Activated CD4-positive, CD25-positive, alpha-beta regulatory T cell treated with anti-CD3 and anti-CD28 coated beads, Interleukin-2, amount 50 U/mL, for 16 hours (primary cell): ENCODE results near the gene N4BP2L2.

Experiments used
- DNase-seq: peaks from one replicate; pipeline ENCODE4 v3.0.0-alpha.2; 2020; ENCODE audit warnings: low read depth, low spot score

Gene N4BP2L2

DNA sequence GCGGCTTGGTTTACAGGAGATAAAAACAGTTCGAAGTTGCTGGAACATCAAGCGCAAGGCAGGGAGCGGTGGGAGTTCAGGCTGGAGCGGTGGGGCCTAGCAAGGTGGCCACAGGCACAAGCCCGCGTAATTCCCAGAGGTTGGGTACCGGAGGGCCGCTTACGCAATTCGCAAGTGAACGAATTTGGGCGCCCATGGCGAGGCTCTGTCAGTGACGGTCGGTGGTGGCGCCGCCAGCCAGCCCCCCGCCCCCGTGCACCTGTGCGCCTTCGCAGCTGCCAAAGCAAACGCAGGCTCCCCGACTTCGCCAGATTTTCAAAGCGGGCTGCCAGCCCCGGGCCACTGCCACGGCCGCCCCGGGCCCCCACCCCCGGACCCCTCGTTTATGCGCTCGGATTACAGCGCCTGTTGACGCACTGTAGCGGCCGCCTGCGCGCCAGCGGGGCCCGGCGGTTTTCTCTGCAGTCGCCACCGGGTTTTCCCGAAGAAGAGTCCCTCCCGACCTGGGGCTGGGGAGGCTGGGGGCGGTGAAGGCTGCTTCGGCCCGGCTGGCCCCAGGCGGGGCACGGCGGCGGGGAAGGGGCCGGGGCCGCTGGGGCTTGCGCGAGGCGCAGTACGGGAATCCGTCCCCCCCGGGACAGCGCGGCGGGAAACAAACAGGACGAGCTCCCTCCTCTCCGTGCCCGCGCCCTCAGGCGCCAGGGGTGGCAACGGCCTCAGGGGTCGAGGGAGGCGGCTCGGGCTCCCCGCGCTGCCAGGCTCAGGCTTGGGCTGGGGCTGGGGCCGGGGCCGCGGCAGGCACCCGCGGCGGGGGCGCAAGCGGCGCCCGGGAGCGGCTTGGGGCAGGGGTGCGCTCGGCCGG lies 111.4 kb downstream of the N4BP2L2 start:
- peak; percentile 30 for DNase-seq

GRCh38 chr13:32426191-32426989 lies 112.2 kb downstream of the N4BP2L2 start:
- DNase-seq: no peak

- no peak for DNase-seq
Measured at GRCh38 chr13:32425158-32425557, 113.4 kb downstream of the N4BP2L2 start.

- DNase-seq: no peak
Measured at GRCh38 chr13:32423592-32423991, 115.0 kb downstream of the N4BP2L2 start.

GRCh38 chr13:32419862-32420261 lies 118.7 kb downstream of the N4BP2L2 start:
- DNase-seq: no peak

DNA sequence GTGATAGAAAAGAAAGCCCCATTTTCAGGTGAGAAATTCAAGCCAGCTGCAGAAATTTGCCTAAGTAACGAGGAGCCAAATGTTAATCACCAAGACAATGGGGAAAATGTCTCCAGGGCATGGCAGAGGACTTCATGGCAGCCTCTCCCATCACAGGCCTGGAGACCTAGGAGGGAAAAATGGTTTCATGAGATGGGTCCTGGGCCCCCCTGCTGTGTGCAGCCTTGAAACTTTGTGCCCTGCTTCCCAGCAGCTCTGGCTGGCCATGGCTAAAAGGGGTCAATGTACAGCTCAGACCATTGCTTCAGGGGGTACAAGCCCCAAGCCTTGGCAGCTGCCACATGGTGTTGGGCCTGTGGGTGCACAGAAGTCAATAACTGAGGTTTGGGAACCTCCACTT lies 120.6 kb downstream of the N4BP2L2 start:
- DNase-seq: no peak

DNA sequence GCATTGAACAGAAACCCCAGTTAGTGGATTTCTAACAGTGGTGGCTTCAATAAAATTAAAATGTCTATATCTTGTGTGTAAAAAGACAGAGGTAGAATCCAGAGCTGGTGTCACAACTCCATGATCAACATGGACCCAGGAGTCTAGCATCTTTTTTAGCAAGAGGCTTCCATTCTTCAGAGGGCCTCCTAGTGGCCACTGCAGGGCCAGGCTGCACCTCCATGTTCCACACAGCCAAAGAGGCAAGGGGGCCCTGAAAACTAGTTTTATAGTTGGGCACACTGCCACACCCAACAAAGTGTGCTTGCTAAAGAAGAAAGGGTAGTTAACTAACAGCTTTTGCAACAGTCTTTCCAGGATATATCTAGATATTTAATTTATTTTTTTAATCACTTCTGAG lies 123.6 kb downstream of the N4BP2L2 start:
- no peak for DNase-seq

- DNase-seq: no peak
Measured at GRCh38 chr13:32414580-32414979, 124.0 kb downstream of the N4BP2L2 start.

- DNase-seq: no peak
Measured at GRCh38 chr13:32413284-32413683, 125.3 kb downstream of the N4BP2L2 start.

GRCh38 chr13:32409561-32410421 lies 128.8 kb downstream of the N4BP2L2 start:
- no peak for DNase-seq

- DNase-seq: no peak
Measured at GRCh38 chr13:32409001-32409313, 129.6 kb downstream of the N4BP2L2 start.

GRCh38 chr13:32408296-32409000 lies 130.1 kb downstream of the N4BP2L2 start:
- DNase-seq: no peak

DNA sequence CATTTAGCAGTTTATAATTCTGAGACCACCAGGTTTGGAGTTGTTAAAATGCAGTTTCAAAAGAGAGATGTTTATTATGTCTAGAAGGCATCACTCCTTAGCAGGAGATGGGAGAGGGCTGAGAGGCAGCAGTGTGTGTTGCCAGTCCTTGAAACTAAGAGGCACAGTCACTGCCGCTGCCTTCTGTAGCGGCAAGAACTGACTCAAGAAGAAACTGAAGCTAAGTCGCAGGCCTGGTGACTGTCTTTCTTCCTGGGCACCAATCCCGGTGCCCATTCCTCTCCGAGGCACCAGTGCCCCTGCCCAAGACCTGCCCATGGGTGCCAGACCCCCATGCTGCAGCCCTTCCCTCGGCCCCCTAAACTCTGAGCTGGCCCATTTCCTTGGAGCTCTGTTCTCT lies 130.7 kb downstream of the N4BP2L2 start:
- DNase-seq: no peak

DNA sequence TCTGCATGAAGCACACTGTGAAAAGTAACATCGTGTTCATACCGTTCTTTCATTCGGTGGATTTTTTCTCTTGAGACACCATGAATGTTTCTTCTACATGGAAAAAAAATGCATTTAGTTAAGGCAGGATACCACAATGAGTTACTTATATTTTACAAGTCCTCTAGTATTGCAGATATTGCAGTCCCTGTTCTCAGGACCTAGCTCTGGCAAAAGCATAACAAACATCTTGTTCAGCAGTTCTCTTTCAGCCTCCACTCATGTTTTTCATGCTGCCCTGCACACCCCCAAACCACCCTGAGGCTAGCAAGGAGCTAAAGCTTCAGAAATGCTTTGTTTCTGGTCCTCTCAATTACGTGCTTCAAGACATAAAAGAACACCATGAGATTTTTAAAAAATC lies 135.5 kb downstream of the N4BP2L2 start:
- no peak for DNase-seq

DNA sequence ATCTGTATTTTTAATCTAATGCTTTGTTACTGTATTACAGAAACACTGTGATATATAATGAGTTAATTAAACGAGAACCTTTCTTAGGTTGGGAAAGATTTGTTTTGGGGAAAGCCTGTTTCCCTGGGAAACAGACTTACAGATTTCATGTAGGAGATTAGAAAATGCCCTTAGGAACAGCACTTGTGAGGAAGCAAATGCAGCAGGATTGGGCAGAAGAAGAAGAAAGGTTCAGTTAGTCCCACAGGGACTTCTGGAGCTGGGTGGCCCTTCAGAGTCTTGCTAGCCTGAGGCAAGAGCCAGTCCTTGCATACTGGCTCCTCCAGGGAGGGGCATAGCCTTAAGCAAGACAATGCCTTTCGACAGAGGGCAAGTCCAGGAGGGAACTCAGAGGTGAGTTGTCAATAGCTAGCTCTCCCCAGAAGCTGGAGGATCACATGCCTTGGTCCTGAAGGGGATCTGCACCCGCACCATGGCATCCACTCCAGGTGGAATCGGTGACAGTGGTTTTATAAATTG lies 147.4 kb downstream of the N4BP2L2 start:
- no peak for DNase-seq

GRCh38 chr13:32390484-32390883 lies 148.1 kb downstream of the N4BP2L2 start:
- DNase-seq: no peak

DNA sequence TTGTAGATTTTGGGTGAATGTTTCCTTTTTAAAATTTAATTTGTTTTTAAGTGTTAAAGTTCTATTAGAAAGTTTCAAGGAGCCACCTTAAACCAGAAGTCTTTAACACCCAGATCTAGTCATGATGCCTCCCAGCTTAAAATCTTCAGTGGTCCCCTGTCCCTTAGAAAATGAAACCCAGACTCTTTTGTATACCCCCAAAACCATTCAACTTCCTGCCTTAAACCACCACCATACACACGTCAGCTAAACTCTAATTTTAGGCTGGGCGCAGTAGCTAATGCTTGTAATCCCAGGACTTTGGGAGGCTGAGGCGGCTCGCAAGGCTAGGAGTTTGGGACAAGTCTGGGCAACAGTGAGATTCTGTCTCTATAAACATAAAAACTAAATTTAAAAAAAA lies 148.5 kb downstream of the N4BP2L2 start:
- no peak for DNase-seq

DNA sequence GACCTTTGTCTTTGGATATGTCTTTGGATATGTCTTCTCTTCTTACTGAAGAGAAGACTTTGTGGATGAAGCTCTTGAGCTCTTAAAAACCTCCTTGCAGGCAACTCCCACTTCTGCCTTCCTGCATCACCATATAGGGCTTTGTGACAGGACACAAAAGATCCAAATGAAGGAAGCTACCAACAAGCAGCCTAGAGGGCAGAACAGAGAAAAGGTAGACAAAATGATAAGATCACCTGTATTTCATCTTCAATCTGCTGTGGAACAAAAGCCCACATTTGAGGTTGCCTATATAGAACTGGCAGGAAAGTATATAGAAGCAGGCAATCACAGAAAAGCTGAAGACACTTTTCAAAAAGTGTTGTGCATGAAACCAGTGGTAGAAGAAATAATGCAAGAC lies 153.2 kb downstream of the N4BP2L2 start:
- no peak for DNase-seq

- DNase-seq: no peak
Measured at GRCh38 chr13:32384702-32385101, 153.9 kb downstream of the N4BP2L2 start.

DNA sequence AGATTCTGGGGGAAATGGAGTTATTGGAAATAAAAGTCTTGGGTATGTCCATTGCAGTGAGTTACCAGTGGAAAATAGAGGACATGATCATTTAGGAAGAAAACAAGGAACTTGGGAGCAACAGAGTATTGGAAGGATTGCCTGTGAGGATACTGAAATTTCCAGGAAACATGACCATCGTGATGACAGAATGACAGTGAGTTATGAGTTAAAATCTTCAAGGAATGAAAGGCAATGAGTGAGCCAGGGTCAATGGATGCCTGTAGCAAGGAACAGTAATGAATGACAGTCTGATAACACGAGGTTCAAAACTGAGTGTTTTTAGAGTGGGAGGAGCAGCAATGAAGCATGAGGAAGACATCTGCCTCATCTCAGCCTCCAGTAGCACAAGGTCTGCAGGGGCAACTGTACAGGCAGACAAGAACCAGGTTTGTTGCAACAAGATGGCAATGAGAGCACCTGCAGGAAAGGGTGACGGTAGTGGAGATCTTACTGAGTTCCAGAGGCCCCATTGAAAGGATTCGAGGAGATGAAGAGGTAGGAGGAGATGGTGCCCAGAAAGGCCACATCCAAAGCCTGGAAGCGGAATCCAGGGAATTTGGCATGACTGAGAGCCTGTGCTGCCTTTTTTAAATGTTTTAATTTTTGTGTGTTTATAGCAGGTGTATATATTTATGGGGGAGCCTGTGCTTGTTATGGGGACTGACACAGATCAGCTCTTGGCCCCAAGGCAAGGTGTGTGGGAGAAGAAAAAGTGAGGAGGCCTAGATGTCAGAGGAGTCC lies 154.6 kb downstream of the N4BP2L2 start:
- no peak for DNase-seq
